Measurements from ENCODE around the gene GRIK5. TPM values are rescaled to one million over a fixed set of nuclear protein-coding genes. Genes with fewer than 3 reads are reported as not detected.

Gene GRIK5
- total and polyA plus RNA-seq, 2 experiments from 2014 or later, result 0.50 to 0.60 TPM

DNA sequence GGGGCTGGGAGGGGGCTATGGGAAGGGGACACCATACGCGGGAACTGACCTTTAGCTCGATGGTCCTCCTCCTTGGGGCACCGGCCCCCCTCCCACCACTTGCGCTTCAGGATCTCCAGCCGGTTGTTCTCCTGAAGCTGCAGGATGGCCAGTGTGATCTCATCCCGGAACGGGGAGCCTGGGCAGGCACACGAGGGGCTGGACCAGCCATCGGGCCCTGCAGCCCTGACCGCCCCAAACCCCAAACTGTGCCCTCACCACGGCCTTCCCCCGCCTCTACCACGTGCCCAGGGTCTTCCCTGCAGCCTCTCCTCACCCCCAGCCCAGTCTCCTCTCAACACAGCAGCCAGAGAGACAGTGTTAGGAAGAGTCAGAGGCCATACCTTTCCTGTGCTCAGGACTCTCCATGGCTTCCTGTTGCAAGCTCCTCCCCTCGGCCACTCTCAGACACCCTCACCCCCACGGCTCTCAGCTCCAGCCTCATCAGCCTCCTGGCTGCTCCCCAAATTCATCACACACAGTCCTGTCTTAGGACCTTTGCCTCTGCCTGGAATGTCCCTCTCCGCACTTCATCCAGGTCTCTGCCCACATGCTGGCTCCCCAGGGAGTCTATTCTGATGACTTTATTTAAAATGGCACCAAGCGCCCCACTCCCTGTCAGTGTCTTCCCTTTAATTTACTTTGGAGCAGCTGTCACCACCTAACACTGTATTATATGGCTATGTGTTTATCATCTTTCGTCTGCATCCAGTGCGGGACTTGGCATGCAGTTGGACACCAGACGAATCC, 66.3 kb downstream of the GRIK5 start:
- no peak overlapping the region for H3K4me3 ChIP-seq
- WGBS (ENCODE audit: low lambda C conversion rate, missing lambda C conversion rate), result 89% methylated on average over 15 of the region's 21 CpGs
- no peaks in the 10 kb centered on the region for H3K4me1 ChIP-seq (ENCODE audit: insufficient read depth)
- no peaks in the 10 kb centered on the region for H3K9me3 ChIP-seq (ENCODE audit: low read depth)
- H3K27ac ChIP-seq, result no peak overlapping the region
- H3K27me3 ChIP-seq, result peaks cover 37% of the 10 kb centered on the region
- no peak for DNase-seq (ENCODE audit: low spot score)
- no peaks in the 10 kb centered on the region for H4K20me1 ChIP-seq (ENCODE audit: insufficient read depth, poor library complexity, severe bottlenecking)
- TF ChIP-seq EZH2phosphoT487 (IDR thresholded peaks at IDR 0.05; ENCODE audit: low read depth, severe bottlenecking, unreplicated experiment), result no peak
- TF ChIP-seq, protein P1, sequence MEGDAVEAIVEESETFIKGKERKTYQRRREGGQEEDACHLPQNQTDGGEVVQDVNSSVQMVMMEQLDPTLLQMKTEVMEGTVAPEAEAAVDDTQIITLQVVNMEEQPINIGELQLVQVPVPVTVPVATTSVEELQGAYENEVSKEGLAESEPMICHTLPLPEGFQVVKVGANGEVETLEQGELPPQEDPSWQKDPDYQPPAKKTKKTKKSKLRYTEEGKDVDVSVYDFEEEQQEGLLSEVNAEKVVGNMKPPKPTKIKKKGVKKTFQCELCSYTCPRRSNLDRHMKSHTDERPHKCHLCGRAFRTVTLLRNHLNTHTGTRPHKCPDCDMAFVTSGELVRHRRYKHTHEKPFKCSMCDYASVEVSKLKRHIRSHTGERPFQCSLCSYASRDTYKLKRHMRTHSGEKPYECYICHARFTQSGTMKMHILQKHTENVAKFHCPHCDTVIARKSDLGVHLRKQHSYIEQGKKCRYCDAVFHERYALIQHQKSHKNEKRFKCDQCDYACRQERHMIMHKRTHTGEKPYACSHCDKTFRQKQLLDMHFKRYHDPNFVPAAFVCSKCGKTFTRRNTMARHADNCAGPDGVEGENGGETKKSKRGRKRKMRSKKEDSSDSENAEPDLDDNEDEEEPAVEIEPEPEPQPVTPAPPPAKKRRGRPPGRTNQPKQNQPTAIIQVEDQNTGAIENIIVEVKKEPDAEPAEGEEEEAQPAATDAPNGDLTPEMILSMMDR (IDR thresholded peaks at IDR 0.05; ENCODE audit: poor library complexity), result no peak
- no peak for TF ChIP-seq EZH2 (IDR thresholded peaks at IDR 0.05; ENCODE audit: borderline replicate concordance)
- H3K36me3 ChIP-seq (replicated peaks; ENCODE audit: insufficient read depth, low read depth), result no peaks in the 10 kb centered on the region
- H3K4me2 ChIP-seq, result no peak overlapping the region
- no peaks in the 10 kb centered on the region for H3K9me2 ChIP-seq (replicated peaks; ENCODE audit: insufficient read depth)
- no peak overlapping the region for H2AFZ ChIP-seq
- H3K79me2 ChIP-seq, result no peaks in the 10 kb centered on the region

GRCh38 chr19:41999878-42000208, 70.2 kb downstream of the GRIK5 start:
- H3K27me3 ChIP-seq, result peaks cover 71% of the 10 kb centered on the region
- H3K9me3 ChIP-seq (ENCODE audit: low read depth), result no peaks in the 10 kb centered on the region
- no peaks in the 10 kb centered on the region for H3K79me2 ChIP-seq
- H3K36me3 ChIP-seq (replicated peaks; ENCODE audit: insufficient read depth, low read depth), result no peaks in the 10 kb centered on the region
- 91% methylated on average over 7 of the region's 7 CpGs for WGBS (ENCODE audit: low lambda C conversion rate, missing lambda C conversion rate)
- H3K4me2 ChIP-seq, result no peak overlapping the region
- no peak overlapping the region for H3K27ac ChIP-seq
- no peak overlapping the region for H3K4me3 ChIP-seq
- no peaks in the 10 kb centered on the region for H3K4me1 ChIP-seq (ENCODE audit: insufficient read depth)
- no peak for DNase-seq (ENCODE audit: low spot score)
- no peak overlapping the region for H2AFZ ChIP-seq
- no peak for TF ChIP-seq EZH2phosphoT487 (IDR thresholded peaks at IDR 0.05; ENCODE audit: low read depth, severe bottlenecking, unreplicated experiment)
- TF ChIP-seq, protein P1 (IDR thresholded peaks at IDR 0.05; ENCODE audit: poor library complexity), result no peak
- peak; percentile 8 for TF ChIP-seq EZH2 (IDR thresholded peaks at IDR 0.05; ENCODE audit: borderline replicate concordance)
- no peaks in the 10 kb centered on the region for H4K20me1 ChIP-seq (ENCODE audit: insufficient read depth, poor library complexity, severe bottlenecking)
- no peaks in the 10 kb centered on the region for H3K9me2 ChIP-seq (replicated peaks; ENCODE audit: insufficient read depth)

GRCh38 chr19:41999071-41999877, 70.7 kb downstream of the GRIK5 start:
- TF ChIP-seq, protein P1 (IDR thresholded peaks at IDR 0.05; ENCODE audit: poor library complexity), result no peak
- no peak for TF ChIP-seq EZH2phosphoT487 (IDR thresholded peaks at IDR 0.05; ENCODE audit: low read depth, severe bottlenecking, unreplicated experiment)
- peak; percentile 47 for TF ChIP-seq EZH2 (IDR thresholded peaks at IDR 0.05; ENCODE audit: borderline replicate concordance)
- Histone ChIP-seq H4K20me1 (ENCODE audit: insufficient read depth, poor library complexity, severe bottlenecking) (no peaks in the 10 kb centered on the region), H3K36me3 (replicated peaks; ENCODE audit: insufficient read depth, low read depth) (no peaks in the 10 kb centered on the region), H3K79me2 (no peaks in the 10 kb centered on the region), H3K4me3 (no peak overlapping the region), H3K27me3 (peaks cover 75% of the 10 kb centered on the region), H3K9me2 (replicated peaks; ENCODE audit: insufficient read depth) (no peaks in the 10 kb centered on the region), H3K4me2 (no peak overlapping the region), H3K27ac (no peak overlapping the region), H3K9me3 (ENCODE audit: low read depth) (no peaks in the 10 kb centered on the region), H2AFZ (no peak overlapping the region), H3K4me1 (ENCODE audit: insufficient read depth) (no peaks in the 10 kb centered on the region)
- DNase-seq (ENCODE audit: low spot score), result no peak
- 68% methylated on average over 7 of the region's 55 CpGs for WGBS (ENCODE audit: low lambda C conversion rate, missing lambda C conversion rate)
